ENCODE data around the gene PYDC1.

Gene PYDC1

GRCh38 chr16:31204871-31205666 is 11.9 kb downstream of the PYDC1 start:
- Histone ChIP-seq H3K27me3 (ENCODE audit: insufficient read depth, low read length, poor library complexity) (peaks cover 12% of the 10 kb centered on the region), H2AFZ (ENCODE audit: low read depth, low read length) (no peak overlapping the region), H4K20me1 (ENCODE audit: insufficient read depth, low read length) (peaks cover 3% of the 10 kb centered on the region; the same call in 1 of the 2 replicates), H3K27ac (ENCODE audit: low read length) (no peak overlapping the region), H3K4me3 (ENCODE audit: low read depth in 1 of 2, low read length in 2 of 2) (no peak overlapping the region), H3K9ac (ENCODE audit: low read depth, low read length) (no peak overlapping the region), H3K36me3 (ENCODE audit: insufficient read depth, low read length) (no peaks in the 10 kb centered on the region; the same call in 1 of the 2 replicates), H3K4me2 (ENCODE audit: insufficient read depth, low read length) (no peak overlapping the region), H3K4me1 (ENCODE audit: insufficient read depth, low read length) (peaks cover 26% of the 10 kb centered on the region), H3K79me2 (ENCODE audit: insufficient read depth, low read length) (peaks cover 6% of the 10 kb centered on the region; the same call in 1 of the 2 replicates), H3K9me3 (ENCODE audit: insufficient read depth, low read length, severe bottlenecking) (no peaks in the 10 kb centered on the region)
- no peak for DNase-seq
- TF ChIP-seq EZH2 (IDR thresholded peaks at IDR 0.05; ENCODE audit: borderline replicate concordance, low read depth, low read length, severe bottlenecking) (no peak), CTCF (IDR thresholded peaks at IDR 0.05; ENCODE audit: borderline replicate concordance, extremely low read depth, low read length, poor library complexity, severe bottlenecking) (no peak)
- ATAC-seq (ENCODE audit: insufficient read depth, low read depth), result no peak

- Histone ChIP-seq H3K4me1 (ENCODE audit: insufficient read depth, low read length) (peaks cover 26% of the 10 kb centered on the region), H3K4me3 (ENCODE audit: low read depth in 1 of 2, low read length in 2 of 2) (peak within 1 kb of the TSS; percentile 66 to 90), H3K9ac (ENCODE audit: low read depth, low read length) (peak within 1 kb of the TSS; percentile 83), H3K79me2 (ENCODE audit: insufficient read depth, low read length) (peaks cover 6% of the 10 kb centered on the region; the same call in 1 of the 2 replicates), H3K9me3 (ENCODE audit: insufficient read depth, low read length, severe bottlenecking) (no peaks in the 10 kb centered on the region), H3K27ac (ENCODE audit: low read length) (peak within 1 kb of the TSS; percentile 71), H2AFZ (ENCODE audit: low read depth, low read length) (peak within 1 kb of the TSS; percentile 99), H3K27me3 (ENCODE audit: insufficient read depth, low read length, poor library complexity) (peaks cover 12% of the 10 kb centered on the region), H3K4me2 (ENCODE audit: insufficient read depth, low read length) (peak within 1 kb of the TSS; percentile 96), H4K20me1 (ENCODE audit: insufficient read depth, low read length) (peaks cover 17% of the 10 kb centered on the region; the same call in 1 of the 2 replicates), H3K36me3 (ENCODE audit: insufficient read depth, low read length) (peaks cover 10% of the 10 kb centered on the region)
- ATAC-seq (ENCODE audit: insufficient read depth, low read depth), result peak; percentile 33
- peak; percentile 45 for DNase-seq
- TF ChIP-seq EZH2 (IDR thresholded peaks at IDR 0.05; ENCODE audit: borderline replicate concordance, low read depth, low read length, severe bottlenecking) (peak; percentile 29), CTCF (IDR thresholded peaks at IDR 0.05; ENCODE audit: borderline replicate concordance, extremely low read depth, low read length, poor library complexity, severe bottlenecking) (no peak)
These were observed 14.2 kb downstream of the PYDC1 start, which contains the start of gene PYCARD for GRCh38 chr16:31202414-31203375. Gene PYCARD, minus strand, starts transcription at chr16:31202760. Its CDS starts 70 bp downstream, at chr16:31202690.

GRCh38 chr16:31201582-31202413 is 15.1 kb downstream of the PYDC1 start:
- no peak for TF ChIP-seq CTCF (IDR thresholded peaks at IDR 0.05; ENCODE audit: borderline replicate concordance, extremely low read depth, low read length, poor library complexity, severe bottlenecking)
- no peak for TF ChIP-seq EZH2 (IDR thresholded peaks at IDR 0.05; ENCODE audit: borderline replicate concordance, low read depth, low read length, severe bottlenecking)
- Histone ChIP-seq H3K4me1 (ENCODE audit: insufficient read depth, low read length) (peaks cover 26% of the 10 kb centered on the region), H3K4me2 (ENCODE audit: insufficient read depth, low read length) (peak overlapping the region; percentile 96), H3K79me2 (ENCODE audit: insufficient read depth, low read length) (peaks cover 6% of the 10 kb centered on the region; the same call in 1 of the 2 replicates), H4K20me1 (ENCODE audit: insufficient read depth, low read length) (peaks cover 17% of the 10 kb centered on the region; the same call in 1 of the 2 replicates), H2AFZ (ENCODE audit: low read depth, low read length) (peak overlapping the region; percentile 99), H3K27ac (ENCODE audit: low read length) (peak overlapping the region; percentile 71), H3K4me3 (ENCODE audit: low read depth in 1 of 2, low read length in 2 of 2) (peak overlapping the region; percentile 66 to 90), H3K9ac (ENCODE audit: low read depth, low read length) (peak overlapping the region; percentile 83), H3K9me3 (ENCODE audit: insufficient read depth, low read length, severe bottlenecking) (no peaks in the 10 kb centered on the region), H3K36me3 (ENCODE audit: insufficient read depth, low read length) (peaks cover 10% of the 10 kb centered on the region), H3K27me3 (ENCODE audit: insufficient read depth, low read length, poor library complexity) (peaks cover 12% of the 10 kb centered on the region)
- DNase-seq (peak; percentile 62), ATAC-seq (ENCODE audit: insufficient read depth, low read depth) (peak; percentile 77)

Data from DND-41 (cell line).